Testis (tissue), 2 donors: ENCODE measurements around the gene SLC26A9.

Source experiments
- CTCF ChIP-seq, 3 experiments: fragments of 450-650 bp in 2 of 3; fragments of 200-600 bp in 1 of 3; sonication (generic) in 1 of 3; IDR thresholded peaks; one replicate each; pipeline ENCODE4 v1.5.1; 2016 to 2019; ENCODE audit warnings: antibody characterized with exemption in 3 of 3, mild to moderate bottlenecking in 2 of 3, moderate library complexity in 1 of 3
- POLR2A ChIP-seq: fragments of 450-650 bp; IDR thresholded peaks from one replicate; pipeline ENCODE4 v1.6.1; 2017; ENCODE audit warnings: antibody characterized with exemption, mild to moderate bottlenecking, moderate library complexity

GRCh38 chr1:205988585-205988995 lies 45.3 kb upstream of the SLC26A9 start:
- no peak for TF ChIP-seq CTCF (IDR thresholded peaks at IDR 0.05)
- TF ChIP-seq POLR2A, result no peak
